ENCODE data around the gene FAM53B. TPM values are rescaled to one million over a fixed set of nuclear protein-coding genes. Genes with fewer than 3 reads are reported as not detected.
"Not testable (repeated sequence)": the region's sequence is repeated elsewhere in the genome, so short reads cannot be mapped to it uniquely, and the experiment has no call there.

FAM53B gene
- total RNA-seq, 1 donor from 2014 or later = 53.4 TPM

- DNase-seq = no peak
- intact Hi-C loops (cut with micrococcal nuclease) = no loop called here
- Histone ChIP-seq H3K4me1 (peaks cover 42% of the 10 kb centered on the region), H3K4me3 (no peak overlapping the region), H3K27ac (replicated peaks) (peak overlapping the region; percentile 38), H3K36me3 (peaks cover 9% of the 10 kb centered on the region), H3K9me3 (replicated peaks) (no peaks in the 10 kb centered on the region), H3K27me3 (ENCODE audit: low read depth) (no peaks in the 10 kb centered on the region)
- TF ChIP-seq CTCF (IDR thresholded peaks at IDR 0.05; ENCODE audit: borderline replicate concordance) = no peak
These were observed 130.0 kb downstream of the FAM53B start for GRCh38 chr10:124614003-124614659.

GRCh38 chr10:124612611-124613498 is 131.3 kb downstream of the FAM53B start:
- Histone ChIP-seq H3K27me3 (ENCODE audit: low read depth) (no peaks in the 10 kb centered on the region), H3K4me1 (peaks cover 30% of the 10 kb centered on the region), H3K27ac (replicated peaks) (peak overlapping the region; percentile 38), H3K36me3 (peaks cover 5% of the 10 kb centered on the region), H3K9me3 (replicated peaks) (no peaks in the 10 kb centered on the region), H3K4me3 (no peak overlapping the region)
- intact Hi-C loops (cut with micrococcal nuclease) = no loop called here
- no peak for DNase-seq
- TF ChIP-seq CTCF (IDR thresholded peaks at IDR 0.05; ENCODE audit: borderline replicate concordance) = no peak

DNA sequence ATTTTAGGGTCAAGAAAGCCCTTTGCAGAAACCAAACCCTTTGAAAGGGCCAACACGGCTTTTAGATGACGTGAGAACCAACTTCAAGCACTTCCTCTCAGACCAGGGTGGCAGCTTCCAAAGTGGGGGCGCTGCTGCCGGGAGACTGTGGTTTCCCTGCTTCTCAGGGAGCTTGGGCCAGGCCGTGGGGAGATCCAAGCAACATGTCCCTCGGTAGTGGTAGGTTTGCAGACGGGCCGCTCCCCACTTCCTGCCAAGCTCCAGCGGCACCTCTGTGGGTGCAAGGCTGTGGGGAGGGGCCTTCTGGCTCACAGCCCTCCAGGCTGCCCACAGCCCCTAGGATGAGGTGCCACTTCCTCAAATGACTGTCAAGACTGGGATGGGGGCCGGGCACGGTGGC is 132.4 kb downstream of the FAM53B start:
- no peaks in the 10 kb centered on the region for H3K9me3 ChIP-seq (replicated peaks)
- DNase-seq = no peak
- no peak overlapping the region for H3K4me3 ChIP-seq
- intact Hi-C loops (cut with micrococcal nuclease) = no loop called here
- H3K36me3 ChIP-seq = no peaks in the 10 kb centered on the region
- no peak for TF ChIP-seq CTCF (IDR thresholded peaks at IDR 0.05; ENCODE audit: borderline replicate concordance)
- H3K4me1 ChIP-seq = peaks cover 21% of the 10 kb centered on the region
- no peaks in the 10 kb centered on the region for H3K27me3 ChIP-seq (ENCODE audit: low read depth)
- H3K27ac ChIP-seq (replicated peaks) = no peak overlapping the region

- H3K27ac ChIP-seq (replicated peaks); H3K36me3 ChIP-seq; intact Hi-C loops (cut with micrococcal nuclease); H3K27me3 ChIP-seq (ENCODE audit: low read depth); H3K4me3 ChIP-seq; H3K9me3 ChIP-seq (replicated peaks); DNase-seq: not testable (repeated sequence)
- peaks cover 21% of the 10 kb centered on the region for H3K4me1 ChIP-seq
These were observed 133.3 kb downstream of the FAM53B start for GRCh38 chr10:124610851-124611250.

- H3K9me3 ChIP-seq (replicated peaks); H3K4me3 ChIP-seq; H3K27me3 ChIP-seq (ENCODE audit: low read depth); H3K27ac ChIP-seq (replicated peaks); H3K36me3 ChIP-seq; DNase-seq; intact Hi-C loops (cut with micrococcal nuclease): not testable (repeated sequence)
- peaks cover 21% of the 10 kb centered on the region for H3K4me1 ChIP-seq
These were observed 134.0 kb downstream of the FAM53B start for GRCh38 chr10:124610186-124610585.

- no peaks in the 10 kb centered on the region for H3K27me3 ChIP-seq (ENCODE audit: low read depth)
- peaks cover 21% of the 10 kb centered on the region for H3K4me1 ChIP-seq
- DNase-seq = no peak
- no peaks in the 10 kb centered on the region for H3K9me3 ChIP-seq (replicated peaks)
- no peak overlapping the region for H3K4me3 ChIP-seq
- no peak overlapping the region for H3K27ac ChIP-seq (replicated peaks)
- intact Hi-C loops (cut with micrococcal nuclease) = no loop called here
- H3K36me3 ChIP-seq = no peaks in the 10 kb centered on the region
- TF ChIP-seq CTCF (IDR thresholded peaks at IDR 0.05; ENCODE audit: borderline replicate concordance) = no peak
These were observed 134.5 kb downstream of the FAM53B start for GRCh38 chr10:124609698-124610097.
